ENCODE data around the gene PEDS1. TPM values are rescaled to one million over a fixed set of nuclear protein-coding genes. Genes with fewer than 3 reads are reported as not detected.
A peak's percentile ranks its signal among the peaks of the same experiment; 100 is the strongest.

PEDS1 gene
- total RNA-seq, 1 experiment from 2014 or later, result 35.6 TPM

- no peak for TF ChIP-seq ARID4B (CRISPR knock-in tag; IDR thresholded peaks at IDR 0.05; ENCODE audit: borderline replicate concordance)
- no peak for TF ChIP-seq ATF6 (CRISPR knock-in tag; IDR thresholded peaks at IDR 0.05)
- no peak for TF ChIP-seq SMAD3 (CRISPR knock-in tag; IDR thresholded peaks at IDR 0.05; ENCODE audit: borderline replicate concordance)
- TF ChIP-seq JUN (CRISPR knock-in tag; IDR thresholded peaks at IDR 0.05), result no peak
Observed at GRCh38 chr20:50174456-50174855, 20.9 kb upstream of the PEDS1 start (continued).

GRCh38 chr20:50172347-50173013, 19.0 kb upstream of the PEDS1 start:
- Mint-ChIP-seq H3K27me3 (ENCODE audit: low read depth) (no peaks in the 10 kb centered on the region; the same call in 1 of the 2 replicates), H3K27ac (peak overlapping the region; percentile 86), H3K4me3 (peak overlapping the region; percentile 61), H3K36me3 (no peaks in the 10 kb centered on the region; the same call in 1 of the 2 replicates), H3K4me1 (peaks cover 20% of the 10 kb centered on the region), H3K9me3 (peaks cover 4% of the 10 kb centered on the region)
- ChIA-PET CTCF (interaction anchor here (0.6 to 8.9 kb wide), 17 partner anchors 13 to 305 kb away, joined by 3 to 146 read pairs (median 5); partner anchors contain the start of gene PEDS1), POLR2A (interaction anchor here (0.9 to 1.3 kb wide), 5 partner anchors 18 to 59 kb away, joined by 3 to 6 read pairs (median 4); partner anchors contain the start of genes CEBPB and PEDS1)
- DNase-seq (ENCODE audit: low spot score) (peak; percentile 93), ATAC-seq (peak; percentile 96)
- TF ChIP-seq ATF2 (CRISPR knock-in tag; IDR thresholded peaks at IDR 0.05; ENCODE audit: borderline replicate concordance, low read depth), result no peak
- no peak for TF ChIP-seq RORB (CRISPR knock-in tag; IDR thresholded peaks at IDR 0.05)
- no peak for TF ChIP-seq NR3C1 (CRISPR knock-in tag; conservative IDR thresholded peaks at IDR 0.05; ENCODE audit: low read depth)
- no peak for TF ChIP-seq KAT7 (CRISPR knock-in tag; IDR thresholded peaks at IDR 0.05; ENCODE audit: borderline replicate concordance)
- no peak for TF ChIP-seq ATF3 (CRISPR knock-in tag; conservative IDR thresholded peaks at IDR 0.05)
- no peak for TF ChIP-seq E2F1 (CRISPR knock-in tag; IDR thresholded peaks at IDR 0.05)
- no peak for TF ChIP-seq E2F5 (CRISPR knock-in tag; IDR thresholded peaks at IDR 0.05)
- no peak for TF ChIP-seq PRRX2 (CRISPR knock-in tag; IDR thresholded peaks at IDR 0.05)
- TF ChIP-seq MLX (CRISPR knock-in tag; IDR thresholded peaks at IDR 0.05), result no peak
- TF ChIP-seq CDX4 (CRISPR knock-in tag; IDR thresholded peaks at IDR 0.05; ENCODE audit: borderline replicate concordance), result no peak
- TF ChIP-seq ERG (CRISPR knock-in tag; IDR thresholded peaks at IDR 0.05), result no peak
- no peak for TF ChIP-seq JUN (CRISPR knock-in tag; IDR thresholded peaks at IDR 0.05)
- no peak for TF ChIP-seq MYBL2 (CRISPR knock-in tag; IDR thresholded peaks at IDR 0.05)
- TF ChIP-seq NR2C2 (CRISPR knock-in tag; IDR thresholded peaks at IDR 0.05), result no peak
- no peak for TF ChIP-seq NFE2L1 (CRISPR knock-in tag; IDR thresholded peaks at IDR 0.05)
- TF ChIP-seq NFYB (CRISPR knock-in tag; conservative IDR thresholded peaks at IDR 0.05; ENCODE audit: low read depth), result peak; percentile 57; the same call in 1 of the 2 replicates
- peak; percentile 28; the same call in 1 of the 2 replicates for TF ChIP-seq MAX (CRISPR knock-in tag; IDR thresholded peaks at IDR 0.05)
